Heart right ventricle (tissue), 16 donors: ENCODE results near the gene TBRG4. TPM values are rescaled to one million over a fixed set of nuclear protein-coding genes. Genes with fewer than 3 reads are reported as not detected.

Experiments used
- ATAC-seq, 8 donors: fragments of 200-7000 bp; cut with Tn5 transposase; one replicate each; pipeline ENCODE4 v1.9.1; 2020; ENCODE audit warnings: mild to moderate bottlenecking in 8 of 8, moderate library complexity in 8 of 8, moderate number of reproducible peaks in 1 of 8
- DNase-seq, 2 donors: peaks; one replicate each; pipeline ENCODE4 v3.0.0-alpha.2; 2020
- H3K27ac ChIP-seq, 10 donors: fragments of 200-600 bp; sonication (generic) in 2 of 10; one replicate each; pipeline versions ENCODE4 v1.5.0 to v1.8.0; 2020 to 2022; ENCODE audit warnings: mild to moderate bottlenecking in 3 of 10
- H3K27me3 ChIP-seq, 7 donors: fragments of 200-600 bp; one replicate each; pipeline ENCODE4 v1.8.0; 2021 to 2022; ENCODE audit warnings: mild to moderate bottlenecking in 2 of 7
- H3K36me3 ChIP-seq, 9 donors: fragments of 200-600 bp; sonication (generic) in 1 of 9; one replicate each; pipeline versions ENCODE4 v1.5.0 to v1.8.0; 2020 to 2022; ENCODE audit warnings: mild to moderate bottlenecking in 2 of 9
- H3K4me1 ChIP-seq, 9 donors: fragments of 200-600 bp; sonication (generic) in 1 of 9; one replicate each; pipeline versions ENCODE4 v1.5.0 to v1.8.0; 2020 to 2022; ENCODE audit warnings: mild to moderate bottlenecking in 4 of 9
- H3K4me3 ChIP-seq, 10 donors: fragments of 200-600 bp; sonication (generic) in 2 of 10; one replicate each; pipeline versions ENCODE4 v1.5.0 to v1.8.0; 2020 to 2022; ENCODE audit warnings: mild to moderate bottlenecking in 7 of 10, moderate library complexity in 2 of 10
- H3K9me3 ChIP-seq, 11 donors: fragments of 200-600 bp in 10 of 11; sonication (generic) in 2 of 11; one replicate each; pipeline versions ENCODE4 v1.5.0 to v1.8.0; 2013 to 2022; ENCODE audit warnings: mild to moderate bottlenecking in 2 of 11, control low read depth in 1 of 11, moderate library complexity in 1 of 11
- CTCF ChIP-seq, 9 donors: fragments of 200-600 bp; sonication (generic) in 2 of 9; IDR thresholded peaks; one replicate each; pipeline versions ENCODE4 v1.5.0 to v1.8.0; 2021 to 2022; ENCODE audit warnings: antibody characterized with exemption in 9 of 9, mild to moderate bottlenecking in 5 of 9, moderate library complexity in 1 of 9
- WGBS, 2 donors: extraction: QIAGEN DNeasy Blood & Tissue Kit; methylation state at CpG; one replicate each; pipeline ENCODE4 v1.1.7; 2013; ENCODE audit warnings: inconsistent platforms in 1 of 2; 5-methylcytosine and 5-hydroxymethylcytosine counted together
- intact Hi-C, 10 donors: fragments of 100-400 bp; cut with DNase I; formaldehyde crosslinking; loops; one replicate each; pipeline versions ENCODE4 v1.11.1 to v1.14.2; 2022
- polyA plus RNA-seq, 2 donors: library from polyadenylated mRNA; stranded (reverse); fragments of 200-250 nt; gene quantifications; one replicate each; pipeline ENCODE4 v1.2.3, GENCODE V29; 2013
- total RNA-seq, 10 donors: library from RNA; stranded (reverse); fragmentation: NEBNext Ultra II Directional in 3 of 10; extraction: Animal tissue kit (Norgen Biotek cat#: 25700) in 3 of 10; gene quantifications; one replicate each; pipeline versions ENCODE4 v1.2.1 to v1.2.4, GENCODE V29; 2021 to 2023
- donor health status: Arrhythmogenic right ventricular cardiomyopathy.
- donor health status: ischemic (EF 13 %, LVEDD 7.1; RV severe dilation, severe dysfunction).
- donor health status: healthy with polysubstance abuse.
- donor health status: DM: no; HTN: yes; CAD: no.
- donor health status: DM: no; HTN: no; CAD: no.
- donor health status: ischemic (EF 25% LVEDD 6.9; RV normal size, moderate dysfunction).
- donor health status: ischemic (EF 25% LVEDD 5.7; RV mildly dilated, moderate dysfunction).
- donor health status: healthy.
- donor health status: DM: yes; HTN: yes; CAD: no.
- donor health status: Ischemic cardiomyopathy.
- donor health status: ischemic (EF 35%, LVEDD 5.7; RV mildly dilated, moderate dysfunction).
- donor health status: nonischemic (EF 11% LVEDD 7.7; RV severe dilation, severe dysfunction).
- donor health status: DM: yes; HTN: yes; CAD: no.
- donor health status: PGD.
- donor health status: ischemic (EF 29% LVEDD 5.4; RV normal size, mild dysfunction).
- donor health status: nonischemic (EF 23%, LVEDD 6.1; RV moderate dilation, normal function).

The TBRG4 gene
- total and polyA plus RNA-seq, 12 donors: 57.1 to 93.9 (median 67.4) TPM

DNA sequence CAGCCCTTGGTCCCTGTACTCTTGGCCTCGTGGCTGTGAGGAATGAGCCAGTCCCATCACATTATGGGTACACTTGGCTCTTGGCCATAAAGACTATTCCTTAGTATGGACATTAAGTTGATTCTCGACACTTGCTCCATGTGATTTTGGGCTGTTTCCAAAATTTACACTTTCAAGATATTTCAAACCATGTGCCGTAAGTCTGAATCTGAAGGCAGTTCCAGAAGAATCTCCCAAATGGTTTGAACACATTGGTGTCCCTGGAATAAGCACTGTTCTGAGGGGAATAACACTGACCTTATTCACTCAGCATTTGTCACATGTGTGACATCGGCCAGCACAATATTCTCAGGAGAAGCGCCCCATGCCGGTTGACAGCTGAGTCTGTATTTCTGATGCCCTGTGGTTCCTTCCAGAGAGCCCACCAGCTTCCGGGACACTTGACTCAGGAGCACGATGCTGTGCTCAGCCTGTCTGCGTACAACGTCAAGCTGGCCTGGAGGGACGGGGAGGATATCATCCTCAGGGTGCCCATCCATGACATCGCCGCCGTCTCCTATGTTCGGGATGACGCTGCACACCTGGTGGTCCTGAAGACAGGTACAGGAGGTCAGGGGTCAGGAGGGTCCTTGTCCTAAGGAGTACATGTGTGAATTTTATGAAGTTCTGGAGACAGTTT, 47.3 kb downstream of the TBRG4 start:
- no peak for ATAC-seq
- H3K4me3 ChIP-seq: no peak overlapping the region
- H3K27me3 ChIP-seq: no peaks in the 10 kb centered on the region
- DNase-seq: no peak
- H3K9me3 ChIP-seq: no peaks in the 10 kb centered on the region
- peaks cover 0 to 20% (median 0%) of the 10 kb centered on the region in 9 donors for H3K4me1 ChIP-seq
- no peak for TF ChIP-seq CTCF (IDR thresholded peaks at IDR 0.05)
- intact Hi-C loops: no loop called here
- peaks cover 0 to 73% (median 18%) of the 10 kb centered on the region in 9 donors for H3K36me3 ChIP-seq
- no peak overlapping the region for H3K27ac ChIP-seq
- WGBS, 2 donors: 89 to 90% methylated on average over 16 of the region's 16 CpGs

DNA sequence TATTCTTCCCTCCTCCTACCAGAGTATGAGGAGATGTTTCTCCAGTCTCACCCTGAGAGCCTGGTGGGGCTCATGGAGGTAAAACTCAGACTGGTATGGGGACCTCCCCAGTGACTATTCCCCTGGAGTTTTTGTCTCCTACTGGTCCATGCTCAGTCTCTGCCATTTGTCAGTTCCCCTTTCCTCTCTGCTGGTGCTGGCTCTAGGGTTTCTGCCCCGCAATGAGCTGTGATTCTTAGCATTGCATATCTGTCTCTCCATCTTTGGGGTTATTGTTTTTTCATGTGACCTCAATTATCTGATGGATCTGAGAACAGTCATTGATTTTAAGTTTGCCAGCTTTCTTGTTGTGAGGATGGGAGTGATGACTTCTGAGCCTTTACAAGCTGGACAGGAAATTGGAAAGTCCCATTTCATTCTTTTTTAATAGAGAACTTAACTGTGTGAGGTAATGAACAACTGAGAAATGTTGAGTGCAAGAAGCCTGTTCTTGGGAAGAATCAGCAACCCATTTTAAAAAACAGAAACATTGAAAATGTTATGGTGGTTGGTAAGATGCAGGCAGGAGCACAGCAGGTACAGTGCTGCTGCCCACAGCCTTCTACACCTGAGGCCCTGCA, 49.6 kb downstream of the TBRG4 start:
- intact Hi-C loops: no loop called here
- H3K36me3 ChIP-seq: peaks cover 0 to 51% (median 8%) of the 10 kb centered on the region in 9 donors
- no peaks in the 10 kb centered on the region for H3K27me3 ChIP-seq
- whole genome bisulfite sequencing, 2 donors: 92% methylated on average over 1 of the region's 1 CpG
- ATAC-seq: no peak
- no peak for DNase-seq
- TF ChIP-seq CTCF (IDR thresholded peaks at IDR 0.05): no peak
- no peak overlapping the region for H3K27ac ChIP-seq
- peaks cover 0 to 27% (median 0%) of the 10 kb centered on the region in 9 donors for H3K4me1 ChIP-seq
- H3K4me3 ChIP-seq: no peak overlapping the region
- H3K9me3 ChIP-seq: no peaks in the 10 kb centered on the region

DNA sequence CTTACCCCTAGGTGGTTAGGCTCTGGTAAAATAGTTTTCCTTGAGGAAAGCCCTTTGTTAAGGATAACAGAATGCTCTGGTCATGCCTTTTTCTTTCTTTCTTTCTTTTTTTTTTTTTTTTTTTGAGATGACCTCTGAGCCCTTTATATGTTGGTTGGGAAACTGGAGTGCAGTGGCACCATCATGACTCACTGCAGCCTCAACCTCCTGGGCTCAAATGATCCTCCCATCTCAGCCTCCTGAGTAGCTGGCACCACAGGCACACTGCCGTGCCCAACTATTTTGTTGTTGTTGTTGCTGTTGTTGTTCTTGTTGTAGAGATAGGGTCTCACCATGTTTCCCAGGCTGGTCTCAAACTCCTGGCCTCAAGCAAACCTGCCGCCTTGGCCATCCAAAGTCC, 50.1 kb downstream of the TBRG4 start:
- H3K27me3 ChIP-seq: no peaks in the 10 kb centered on the region
- peaks cover 0 to 45% (median 8%) of the 10 kb centered on the region in 9 donors for H3K36me3 ChIP-seq
- no peak overlapping the region for H3K27ac ChIP-seq
- no peak for TF ChIP-seq CTCF (IDR thresholded peaks at IDR 0.05)
- H3K4me1 ChIP-seq: peaks cover 0 to 27% (median 0%) of the 10 kb centered on the region in 9 donors
- H3K9me3 ChIP-seq: no peaks in the 10 kb centered on the region
- intact Hi-C loops: no loop called here
- no peak overlapping the region for H3K4me3 ChIP-seq
- no peak for ATAC-seq
- DNase-seq: no peak
- WGBS, 2 donors: 97 to 98% methylated on average over 2 of the region's 2 CpGs

GRCh38 chr7:45060295-45060694, 51.2 kb downstream of the TBRG4 start:
- Histone ChIP-seq H3K27me3 (no peaks in the 10 kb centered on the region), H3K9me3 (no peaks in the 10 kb centered on the region), H3K4me1 (peaks cover 0 to 27% (median 0%) of the 10 kb centered on the region in 9 donors), H3K27ac (no peak overlapping the region), H3K36me3 (peaks cover 0 to 34% (median 8%) of the 10 kb centered on the region in 9 donors), H3K4me3 (no peak overlapping the region)
- 97 to 98% methylated on average over 3 of the region's 3 CpGs for WGBS, 2 donors
- intact Hi-C loops: no loop called here
- DNase-seq (no peak), ATAC-seq (no peak)
- no peak for TF ChIP-seq CTCF (IDR thresholded peaks at IDR 0.05)
